ENCODE results near the gene INKA2. TPM values are rescaled to one million over a fixed set of nuclear protein-coding genes. Genes with fewer than 3 reads are reported as not detected.

The INKA2 gene
- total RNA-seq, 1 donor from 2014 or later, result 4.5 TPM

DNA sequence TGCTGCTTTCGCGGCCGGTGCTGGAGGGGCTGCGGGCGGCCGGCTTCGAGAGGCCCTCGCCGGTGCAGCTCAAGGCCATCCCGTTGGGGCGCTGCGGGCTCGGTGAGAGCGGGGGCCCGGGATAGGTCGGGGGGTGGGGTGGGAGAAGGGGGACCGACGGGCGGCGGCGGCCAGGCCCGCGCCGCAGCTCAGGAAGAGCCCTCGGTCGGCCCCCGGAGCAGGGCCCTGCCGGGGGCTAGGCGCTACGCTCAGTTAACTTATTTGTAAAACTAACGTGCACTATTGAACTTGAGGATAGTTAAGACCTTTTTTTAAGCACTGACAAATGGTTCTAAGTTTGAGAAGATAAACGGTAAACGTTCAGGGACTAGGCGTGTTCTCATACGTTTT is 16.9 kb upstream of the INKA2 start:
- H3K27me3 ChIP-seq (ENCODE audit: control insufficient read depth, insufficient read depth, low read length), result no peaks in the 10 kb centered on the region
- H3K4me3 ChIP-seq (ENCODE audit: low read depth, low read length), result peak overlapping the region; percentile 71
- no peak for DNase-seq (ENCODE audit: low read depth)
- FAIRE-seq, result no peak
- peaks cover 3% of the 10 kb centered on the region for H3K36me3 ChIP-seq (ENCODE audit: control insufficient read depth, insufficient read depth, low read length)
- no peak for TF ChIP-seq CTCF (IDR thresholded peaks at IDR 0.05; ENCODE audit: insufficient read depth, low read length, severe bottlenecking)

GRCh38 chr1:111755331-111756123 is 16.3 kb upstream of the INKA2 start, which contains the start of gene DDX20:
Gene DDX20, plus strand, starts transcription at chr1:111755901. Its CDS starts 24 bp downstream, at chr1:111755925.
- Histone ChIP-seq H3K27me3 (ENCODE audit: control insufficient read depth, insufficient read depth, low read length) (no peaks in the 10 kb centered on the region), H3K36me3 (ENCODE audit: control insufficient read depth, insufficient read depth, low read length) (peaks cover 3% of the 10 kb centered on the region), H3K4me3 (ENCODE audit: low read depth, low read length) (peak within 1 kb of the TSS; percentile 71)
- TF ChIP-seq CTCF (IDR thresholded peaks at IDR 0.05; ENCODE audit: insufficient read depth, low read length, severe bottlenecking), result peak; percentile 83
- DNase-seq (ENCODE audit: low read depth) (peak; percentile 92), FAIRE-seq (no peak)

GRCh38 chr1:111754984-111755330 is 15.8 kb upstream of the INKA2 start:
- no peak for TF ChIP-seq CTCF (IDR thresholded peaks at IDR 0.05; ENCODE audit: insufficient read depth, low read length, severe bottlenecking)
- H3K36me3 ChIP-seq (ENCODE audit: control insufficient read depth, insufficient read depth, low read length), result peaks cover 2% of the 10 kb centered on the region
- no peak for FAIRE-seq
- H3K4me3 ChIP-seq (ENCODE audit: low read depth, low read length), result peak overlapping the region; percentile 71
- DNase-seq (ENCODE audit: low read depth), result no peak
- H3K27me3 ChIP-seq (ENCODE audit: control insufficient read depth, insufficient read depth, low read length), result no peaks in the 10 kb centered on the region

DNA sequence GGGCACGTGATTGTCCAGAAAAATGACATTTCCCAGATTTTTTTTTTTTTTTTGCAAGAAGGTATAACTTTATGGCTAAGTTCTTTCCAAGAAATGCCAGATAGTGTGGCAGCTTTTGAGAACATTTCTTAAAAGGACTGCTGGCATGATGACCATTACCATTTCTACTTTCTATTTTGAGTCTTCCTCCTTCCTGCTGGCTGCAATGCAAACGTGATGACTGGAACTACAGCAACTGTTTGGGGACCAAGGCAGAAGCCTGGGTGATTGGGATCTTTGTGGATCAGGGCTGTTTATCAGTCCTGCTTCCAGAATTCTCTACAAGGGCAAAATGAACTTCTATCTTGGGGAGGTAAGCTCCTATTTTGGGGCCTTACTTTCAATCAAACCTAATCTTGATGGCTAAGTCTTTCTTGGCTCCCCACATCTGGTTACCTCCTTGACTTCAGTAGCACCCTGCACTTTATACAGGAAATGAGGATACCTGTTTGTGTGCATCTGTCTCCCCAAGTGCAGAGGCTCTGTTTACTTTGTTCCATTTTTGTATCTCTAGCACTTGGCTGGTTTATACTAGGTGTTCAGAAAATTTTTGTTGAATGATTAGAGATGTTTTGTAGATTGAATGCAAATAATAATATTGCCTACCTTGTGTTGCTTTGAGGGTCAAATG is 12.8 kb upstream of the INKA2 start:
- FAIRE-seq, result no peak
- Histone ChIP-seq H3K4me3 (ENCODE audit: low read depth, low read length) (no peak overlapping the region), H3K27me3 (ENCODE audit: control insufficient read depth, insufficient read depth, low read length) (no peaks in the 10 kb centered on the region), H3K36me3 (ENCODE audit: control insufficient read depth, insufficient read depth, low read length) (peaks cover 2% of the 10 kb centered on the region)
- no peak for TF ChIP-seq CTCF (IDR thresholded peaks at IDR 0.05; ENCODE audit: insufficient read depth, low read length, severe bottlenecking)
- no peak for DNase-seq (ENCODE audit: low read depth)

DNA sequence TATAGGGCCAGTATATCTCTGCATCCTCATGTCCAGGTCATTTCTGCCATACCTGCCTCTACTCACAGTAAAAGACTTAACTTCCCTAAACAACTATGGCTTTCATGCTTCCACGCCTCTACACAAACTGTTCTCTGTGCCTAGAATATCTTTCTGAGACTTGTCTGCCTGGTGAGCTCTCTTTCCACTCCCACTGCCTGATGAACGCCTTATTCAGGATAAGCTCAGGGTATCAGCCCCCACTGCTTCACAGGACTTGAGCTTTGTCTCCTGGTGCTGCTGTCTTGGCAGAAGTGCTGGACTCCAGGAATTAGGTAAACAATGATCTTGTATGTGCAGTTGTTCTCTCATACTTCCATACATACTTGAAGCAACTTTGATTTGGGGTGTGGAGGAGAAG is 11.7 kb upstream of the INKA2 start:
- TF ChIP-seq CTCF (IDR thresholded peaks at IDR 0.05; ENCODE audit: insufficient read depth, low read length, severe bottlenecking), result no peak
- H3K27me3 ChIP-seq (ENCODE audit: control insufficient read depth, insufficient read depth, low read length), result no peaks in the 10 kb centered on the region
- no peak for DNase-seq (ENCODE audit: low read depth)
- H3K4me3 ChIP-seq (ENCODE audit: low read depth, low read length), result no peak overlapping the region
- FAIRE-seq, result no peak
- H3K36me3 ChIP-seq (ENCODE audit: control insufficient read depth, insufficient read depth, low read length), result no peaks in the 10 kb centered on the region
